NCI-H1092 (cell line): Measurements from ENCODE around the gene ATF6B.
"Not testable (repeated sequence)": the region's sequence is repeated elsewhere in the genome, so short reads cannot be mapped to it uniquely, and the experiment has no call there.

Experiments
- DNase-seq: peaks from one replicate; lab custom pipeline; 2025; lab: John Stamatoyannopoulos, UW

Gene ATF6B

DNA sequence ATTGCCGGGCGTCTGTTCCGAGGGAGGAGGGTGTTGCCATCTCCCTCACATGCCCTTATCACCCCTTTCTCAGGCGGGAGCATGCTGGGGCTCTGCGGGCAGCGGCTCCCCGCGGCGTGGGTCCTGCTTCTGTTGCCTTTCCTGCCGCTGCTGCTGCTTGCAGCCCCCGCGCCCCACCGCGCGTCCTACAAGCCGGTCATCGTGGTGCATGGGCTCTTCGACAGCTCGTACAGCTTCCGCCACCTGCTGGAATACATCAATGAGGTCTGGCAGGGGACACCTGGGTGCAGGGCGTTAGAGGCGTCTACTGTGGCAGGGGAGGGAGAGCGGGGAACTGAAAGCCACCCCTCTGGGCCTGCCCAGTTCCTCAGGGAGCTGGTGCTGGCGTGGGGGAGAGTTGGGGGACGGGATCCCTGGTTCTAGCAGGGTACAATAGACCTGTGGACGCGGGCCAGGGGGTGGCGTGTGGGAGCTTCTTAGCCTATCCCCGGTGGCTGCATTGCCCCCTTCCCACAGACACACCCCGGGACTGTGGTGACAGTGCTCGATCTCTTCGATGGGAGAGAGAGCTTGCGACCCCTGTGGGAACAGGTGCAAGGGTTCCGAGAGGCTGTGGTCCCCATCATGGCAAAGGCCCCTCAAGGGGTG lies 26.6 kb upstream of the ATF6B start:
- peak; percentile 35 for DNase-seq

DNA sequence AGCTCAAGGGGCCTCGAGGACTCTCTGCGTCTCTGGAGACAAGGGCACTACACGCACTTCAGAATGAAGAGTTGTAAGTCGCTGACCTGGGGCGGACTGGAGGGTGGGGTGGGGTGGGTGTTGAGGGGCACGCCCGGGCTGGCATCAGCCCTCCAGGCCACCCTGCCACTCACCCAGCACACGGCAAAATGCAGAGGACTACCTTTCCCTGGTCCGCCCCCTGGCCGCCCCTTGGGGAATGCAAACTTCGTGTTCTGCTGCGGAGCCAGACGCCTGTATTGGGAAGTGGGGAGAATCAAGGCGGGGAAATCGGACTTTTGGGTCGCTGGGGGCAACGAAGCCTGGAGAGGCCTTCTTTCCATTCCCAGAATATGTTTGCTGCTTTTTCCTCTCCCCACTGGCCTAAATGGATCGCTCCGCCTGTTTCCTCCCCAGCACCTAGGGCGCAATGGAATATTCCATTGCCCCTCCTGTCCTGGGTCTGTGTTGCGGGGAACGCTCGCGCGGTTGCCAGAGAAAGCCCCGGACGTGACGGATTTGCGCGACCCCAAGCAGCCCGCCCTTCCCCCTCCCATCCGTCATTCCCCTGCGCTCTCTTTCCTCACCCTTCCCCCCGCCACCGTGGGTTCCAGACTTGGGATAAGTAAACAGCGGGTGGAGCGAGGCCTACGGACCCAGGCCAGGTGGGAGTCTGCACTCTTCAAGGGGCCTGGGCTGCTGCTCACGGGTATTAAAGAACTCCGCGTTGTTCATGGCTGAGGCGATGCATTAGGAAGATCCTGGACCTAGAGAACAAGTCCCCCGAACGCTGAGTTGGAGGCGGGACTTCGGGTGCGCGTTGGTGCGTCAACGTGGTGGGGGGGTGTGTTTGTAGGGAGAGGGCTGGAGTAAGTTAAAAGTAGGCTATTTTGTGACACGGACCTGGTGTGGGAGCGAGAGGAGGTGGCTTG lies 25.8 kb upstream of the ATF6B start, which contains the start of gene PPT2:
TSS of gene PPT2 (plus strand) at position 578 of the 950 bp plus-strand sequence. CDS start 454 bp downstream, outside the sequence.
- peak; percentile 43 for DNase-seq

DNA sequence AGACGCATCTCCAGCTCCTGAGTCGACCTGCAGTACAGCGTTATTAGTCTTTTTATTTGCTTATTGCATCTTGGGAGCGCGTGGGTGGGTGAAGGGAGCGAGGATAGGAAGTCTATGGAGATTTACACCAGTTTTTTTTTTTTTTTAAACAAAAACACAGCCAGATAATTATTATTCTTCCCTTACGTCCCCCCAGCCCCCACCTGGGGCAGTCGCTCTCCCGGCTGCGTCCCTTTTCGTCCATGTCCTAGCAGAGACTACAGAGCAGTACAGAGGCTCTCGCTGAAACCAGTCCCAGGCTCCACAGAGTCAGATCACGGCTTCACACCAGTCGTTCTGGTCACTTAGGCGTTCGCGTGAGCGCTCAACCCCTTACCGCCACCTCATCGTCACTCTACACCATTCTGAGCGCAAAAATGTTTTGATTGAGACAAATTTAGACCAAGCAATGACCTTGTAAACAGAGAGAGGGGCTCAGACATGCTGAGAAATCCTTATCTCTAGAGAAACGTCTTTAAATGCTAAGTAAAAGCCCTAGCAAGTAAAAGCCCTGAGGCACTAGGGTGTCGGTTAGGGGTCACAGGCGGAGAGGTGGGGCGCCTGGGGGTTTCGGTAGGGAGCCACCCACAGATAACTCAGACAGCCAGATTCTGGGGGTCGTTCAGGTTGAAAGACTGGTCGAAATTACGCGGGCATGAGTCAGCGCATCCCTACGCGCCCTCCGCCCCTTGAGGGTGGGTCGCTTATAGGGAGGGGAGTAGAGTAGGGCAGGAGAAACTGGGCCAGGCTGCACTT lies 24.9 kb upstream of the ATF6B start:
- DNase-seq, result no peak

DNA sequence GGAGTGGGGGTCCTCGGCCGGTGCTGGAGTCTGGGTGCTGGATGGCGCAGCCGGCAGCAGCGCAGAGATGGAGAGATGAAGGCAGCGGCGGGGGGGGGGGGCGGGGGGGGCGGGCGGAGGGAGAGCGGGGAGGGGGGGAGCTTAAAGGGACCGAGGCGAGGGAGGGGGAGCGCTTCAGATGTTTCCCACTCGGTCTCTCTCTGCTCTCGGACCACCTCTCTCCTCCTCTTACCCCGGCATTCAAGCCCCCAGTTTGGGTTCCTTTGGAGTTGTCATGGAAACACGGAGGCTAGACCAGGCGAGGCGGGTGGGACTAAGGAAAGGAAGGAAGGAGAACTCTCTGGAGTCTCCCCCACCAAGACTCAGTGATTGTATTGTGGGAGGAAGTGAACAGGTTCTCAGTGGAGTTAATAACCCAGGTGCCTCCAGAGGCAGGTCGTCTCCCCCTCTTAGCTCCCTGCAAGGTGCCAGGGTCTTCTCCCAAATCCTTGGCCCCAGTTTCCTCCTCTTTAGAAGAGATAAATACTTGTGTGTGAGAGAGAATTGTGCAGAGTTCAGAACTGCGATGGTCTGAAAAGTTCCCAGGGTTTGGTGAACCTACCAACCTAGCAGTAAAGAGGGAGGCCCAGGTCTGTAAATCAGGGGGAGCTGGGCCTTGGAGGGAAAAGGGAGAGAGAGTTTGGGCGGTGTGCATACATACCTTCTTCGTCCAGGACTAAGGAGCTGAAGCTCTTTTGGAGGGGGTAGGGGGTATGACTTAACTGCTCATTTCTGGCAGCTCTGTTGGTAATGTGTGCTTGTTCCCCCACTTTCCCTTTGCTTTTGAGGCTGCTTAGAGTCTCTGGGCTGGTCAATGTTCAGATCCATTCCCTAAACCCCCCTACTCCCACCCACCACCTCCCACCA lies 24.1 kb upstream of the ATF6B start, which contains the start of gene PRRT1:
TSS of gene PRRT1 (minus strand) at position 77 of the 906 bp plus-strand sequence. CDS start 112 bp downstream, outside the sequence.
- DNase-seq, result no peak

DNA sequence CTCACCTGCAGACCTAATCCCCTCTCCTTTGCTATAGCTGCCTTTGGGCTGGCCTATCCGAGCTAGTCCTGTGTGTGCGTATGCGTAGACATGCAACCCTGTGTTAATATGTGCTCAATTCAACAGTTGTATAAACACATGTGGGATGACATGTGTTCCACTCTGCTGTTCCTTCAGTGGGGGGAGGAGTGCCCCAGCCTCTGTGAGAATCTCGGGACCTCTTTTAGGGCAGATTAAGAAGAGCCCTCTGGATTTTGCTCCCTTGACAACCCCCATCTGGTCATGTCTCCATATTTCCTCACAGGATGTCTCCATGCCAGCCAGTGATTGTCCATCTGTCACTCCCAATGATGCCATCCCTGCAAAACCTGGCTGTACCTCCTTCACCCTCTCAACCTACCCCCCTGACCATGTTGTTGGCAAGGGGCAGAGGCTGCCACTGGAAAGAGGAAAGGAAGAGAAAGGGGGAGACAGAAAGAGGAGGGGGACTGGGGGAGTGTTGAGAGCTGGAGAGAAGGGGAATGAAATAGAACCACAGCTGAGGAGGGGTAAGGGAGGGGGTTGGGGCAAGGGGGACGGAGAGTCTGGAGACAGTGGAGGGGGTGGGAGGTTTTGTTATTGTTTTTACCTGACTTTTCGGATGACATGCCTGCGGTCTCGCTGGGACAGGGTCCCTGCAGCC lies 23.3 kb upstream of the ATF6B start:
- no peak for DNase-seq

DNA sequence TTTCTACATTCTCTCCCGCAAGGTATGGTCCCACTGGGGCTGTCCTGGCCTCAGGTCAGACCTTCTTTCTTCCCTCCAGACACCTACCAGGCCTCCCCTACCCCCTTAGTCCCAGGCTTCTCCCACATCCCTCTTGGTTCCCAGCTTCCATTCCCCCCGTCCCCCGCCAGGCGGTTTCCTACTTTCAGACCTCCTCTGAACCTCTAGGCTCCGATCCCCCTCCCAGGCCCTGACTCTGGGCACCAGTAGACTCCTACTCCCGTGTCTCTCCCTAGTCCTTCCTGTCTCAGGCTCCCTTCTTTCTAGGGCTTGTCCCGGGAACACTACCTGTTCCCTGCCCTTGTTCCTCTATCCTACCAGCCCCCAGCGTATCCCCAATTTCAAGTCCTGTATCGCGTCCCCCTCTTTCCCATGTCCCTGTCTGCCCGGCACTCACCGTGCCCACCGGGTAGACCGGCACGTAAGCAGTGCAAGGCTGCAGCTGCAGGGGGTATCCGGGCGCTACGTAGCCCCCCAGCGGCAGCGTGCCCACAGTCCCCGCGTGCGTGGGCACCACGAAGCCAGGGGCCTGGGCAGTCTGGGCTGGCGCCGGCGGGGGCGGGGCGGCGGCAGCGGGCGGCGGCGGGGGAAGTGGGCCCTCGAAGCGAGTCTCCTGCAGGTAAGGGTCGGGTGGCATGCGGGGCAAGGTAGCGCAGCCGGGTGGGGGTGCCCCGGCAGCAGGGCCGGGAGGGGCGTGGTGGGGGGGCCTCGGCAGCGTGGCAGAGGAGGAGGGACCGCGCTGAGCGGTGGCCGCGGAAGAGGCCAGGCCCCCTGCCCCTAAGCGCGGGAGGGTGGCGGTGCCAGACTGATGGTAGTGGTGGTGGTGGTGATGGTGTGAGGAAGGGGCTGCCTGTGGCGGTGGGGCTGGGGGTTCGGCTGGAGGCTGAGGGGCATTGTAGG lies 22.2 kb upstream of the ATF6B start:
- DNase-seq, result no peak

DNA sequence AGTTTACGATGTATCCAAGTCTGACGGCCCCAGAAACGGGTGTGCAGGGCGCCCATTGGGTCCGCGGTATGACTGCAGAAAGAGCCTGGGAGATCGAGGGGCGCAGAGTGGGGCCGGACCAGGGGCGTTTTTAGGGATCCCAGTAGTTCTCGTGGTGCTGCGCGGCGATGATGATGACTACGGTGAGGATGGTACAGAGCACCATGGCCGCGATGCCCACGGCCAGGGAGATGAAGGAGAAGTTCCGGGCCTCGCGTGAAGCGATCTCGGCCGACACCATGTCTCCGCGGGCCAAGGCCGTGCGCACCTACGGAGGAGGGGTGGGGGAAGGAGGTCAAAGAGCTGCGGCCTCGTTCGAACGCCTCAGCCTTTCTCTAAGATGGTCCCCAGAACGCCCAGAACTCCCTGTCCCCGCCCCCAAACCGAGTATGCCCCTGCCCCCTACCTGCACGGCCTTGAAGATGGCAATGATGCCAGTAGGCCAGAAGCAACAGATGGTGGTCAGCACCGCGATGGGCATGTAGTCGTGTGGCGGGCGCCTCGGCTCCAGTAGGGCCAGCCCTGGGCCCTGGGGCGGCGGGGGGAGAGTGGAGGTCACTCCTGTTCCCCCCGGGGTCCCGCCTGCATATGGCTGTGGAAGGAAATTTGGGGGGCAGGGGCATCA lies 21.2 kb upstream of the ATF6B start:
- DNase-seq, result no peak

DNA sequence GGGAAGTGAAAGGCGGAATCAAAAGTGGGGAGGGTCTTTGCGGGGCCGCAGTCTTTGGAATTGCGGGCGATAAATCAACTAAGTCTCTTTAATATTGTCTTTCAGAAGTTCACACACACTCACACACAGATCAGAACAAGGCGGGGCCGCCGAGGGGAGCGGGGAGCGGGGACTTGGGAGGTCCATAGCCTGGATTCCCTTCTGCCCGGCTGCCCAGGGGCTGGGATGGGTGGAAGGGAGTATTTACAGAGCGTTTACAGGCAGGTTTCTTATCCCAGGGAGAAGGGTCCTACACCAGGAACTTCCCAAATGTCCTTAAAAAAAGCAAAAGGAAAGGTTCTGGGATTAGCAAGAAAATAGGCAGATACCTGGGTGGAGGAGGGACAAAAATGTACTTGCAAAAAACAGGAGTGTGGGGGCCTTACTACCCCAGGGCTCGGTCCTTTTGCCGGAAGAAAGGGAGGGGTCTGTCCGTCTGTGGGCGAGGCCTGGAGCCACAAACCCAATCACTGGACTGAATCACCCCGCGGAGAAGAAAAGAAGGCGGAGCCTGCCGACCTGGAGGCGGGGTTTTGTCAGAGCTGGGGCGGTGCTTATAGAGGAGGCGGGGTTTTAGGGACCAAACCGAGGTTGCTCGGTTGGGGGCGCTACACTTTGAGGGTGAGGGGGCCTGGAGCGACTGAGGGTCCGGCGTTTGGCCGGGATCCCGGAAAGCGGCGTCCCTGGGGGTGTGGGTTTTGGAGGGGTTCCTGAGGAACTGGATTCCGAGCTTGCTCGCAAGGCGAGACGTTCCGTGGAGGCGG lies 20.4 kb upstream of the ATF6B start:
- DNase-seq, result no peak

DNA sequence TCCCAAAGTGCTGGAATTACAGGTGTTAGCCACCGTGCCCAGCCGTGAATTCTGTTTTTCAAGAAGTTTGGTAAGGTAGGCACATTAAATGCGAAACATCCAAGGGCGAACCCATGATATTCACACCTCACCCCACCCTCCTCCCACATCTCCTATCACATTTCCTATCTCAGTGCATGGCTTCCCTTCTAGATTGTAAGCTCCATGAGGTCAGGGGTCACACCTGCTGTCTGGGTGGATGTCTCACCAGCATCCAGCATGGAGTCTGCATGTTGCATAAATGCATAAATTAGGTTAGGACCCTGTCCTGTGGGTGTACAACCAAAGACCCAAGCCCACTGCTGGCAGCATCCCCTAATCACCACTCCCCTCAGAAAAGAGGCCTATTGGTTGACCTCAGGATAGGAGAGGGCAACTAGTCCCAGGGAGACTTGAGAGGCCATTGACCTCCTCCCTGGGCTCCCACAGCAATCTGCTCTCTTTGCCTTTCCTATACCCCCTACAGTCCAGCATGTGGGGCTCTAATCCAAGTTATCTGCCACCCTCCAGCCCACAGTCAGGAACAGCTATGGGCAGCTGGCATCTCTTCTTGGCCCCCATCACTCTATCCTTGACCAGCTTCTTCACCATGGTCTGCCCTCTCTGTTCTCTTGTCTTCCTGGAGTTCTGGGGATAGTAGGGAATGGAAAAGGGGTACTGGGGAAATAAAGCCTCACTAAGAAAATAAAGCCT lies 19.5 kb upstream of the ATF6B start:
- DNase-seq, result no peak

DNA sequence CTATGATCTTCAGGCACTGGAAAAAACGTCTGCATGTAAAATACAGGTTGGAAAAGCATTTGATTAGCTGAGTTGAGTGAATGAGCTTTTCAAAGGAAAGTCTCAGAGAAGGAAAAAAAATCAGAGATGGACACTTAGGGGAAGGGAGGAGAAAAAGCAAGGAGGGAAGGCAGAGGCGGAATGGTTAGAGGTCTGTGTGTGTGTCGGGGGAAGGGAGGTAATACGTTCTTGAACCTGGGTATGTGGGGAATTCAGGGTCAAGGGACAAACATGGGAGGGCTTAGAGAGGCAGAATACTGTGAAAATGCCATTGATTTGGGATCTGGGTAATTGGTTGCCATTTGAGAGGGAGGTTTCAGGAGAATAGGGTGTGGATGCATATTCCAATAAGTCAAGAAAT lies 18.6 kb upstream of the ATF6B start:
- no peak for DNase-seq

DNA sequence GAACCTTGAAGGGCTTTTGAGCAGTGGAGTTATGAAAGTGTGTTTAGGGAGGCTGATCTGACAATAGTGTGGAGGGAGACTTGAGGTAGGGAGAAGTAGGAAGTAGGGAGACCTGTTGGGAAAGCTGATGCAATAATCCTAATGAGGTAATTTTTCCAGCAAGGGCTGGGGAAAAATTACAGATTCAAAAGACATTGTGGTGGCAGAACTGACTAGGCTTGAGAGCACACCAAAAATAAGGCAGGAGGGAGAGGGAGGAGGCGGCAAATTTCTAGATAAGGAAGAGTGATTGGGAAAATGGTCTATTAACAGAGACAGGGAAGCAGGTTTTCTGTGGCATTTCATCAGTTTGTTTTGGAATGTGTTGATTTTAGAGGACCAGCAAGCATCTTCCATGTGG lies 18.2 kb upstream of the ATF6B start:
- DNase-seq, result no peak

DNA sequence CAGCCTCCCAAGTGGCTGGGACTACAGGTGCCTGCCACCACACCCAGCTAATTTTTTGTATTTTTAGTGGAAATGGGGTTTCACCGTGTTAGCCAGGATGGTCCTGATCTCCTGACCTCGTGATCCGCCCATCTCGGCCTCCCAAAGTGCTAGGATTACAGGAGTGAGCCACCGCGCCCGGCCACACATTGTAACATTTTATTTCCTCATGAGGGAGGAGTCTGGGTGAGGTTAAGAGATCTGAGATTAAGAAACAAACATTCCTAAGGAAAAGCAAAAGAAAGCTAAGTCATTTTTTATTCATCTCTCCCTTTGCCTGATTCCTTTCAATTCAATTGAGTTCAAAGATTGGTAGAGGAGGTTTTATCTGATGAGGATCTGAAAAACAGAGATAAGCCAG lies 16.2 kb upstream of the ATF6B start:
- DNase-seq, result not testable (repeated sequence)

DNA sequence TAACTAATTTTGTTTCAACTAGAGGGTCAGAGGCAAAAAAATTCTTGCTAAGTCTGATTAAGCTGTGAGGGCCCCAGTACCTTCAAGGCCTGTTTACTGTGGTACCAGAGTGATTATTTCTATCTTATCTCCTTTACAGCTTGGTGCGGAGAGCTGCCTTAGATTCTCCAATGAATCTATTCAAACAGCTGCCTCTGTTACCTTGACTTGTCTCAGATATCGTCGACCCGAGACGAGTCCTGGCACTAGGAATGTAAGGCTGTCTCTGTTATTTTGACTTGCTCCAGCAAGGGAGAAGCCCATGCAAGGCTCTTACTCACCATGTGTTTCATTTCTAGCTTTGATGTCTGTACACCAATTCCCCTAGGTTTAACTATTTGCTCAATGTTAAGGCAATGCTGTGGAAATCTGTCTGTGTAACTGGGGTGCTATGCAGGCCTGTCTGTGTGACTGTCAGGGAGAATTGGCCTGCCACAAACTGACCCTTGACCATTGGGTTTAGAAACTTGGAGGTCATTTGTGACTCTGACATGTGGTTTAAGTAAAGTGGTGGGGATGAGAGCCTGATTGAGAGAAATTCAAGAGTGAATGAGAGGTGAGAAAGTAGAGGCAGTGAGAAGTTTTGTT lies 12.5 kb upstream of the ATF6B start:
- DNase-seq, result no peak

DNA sequence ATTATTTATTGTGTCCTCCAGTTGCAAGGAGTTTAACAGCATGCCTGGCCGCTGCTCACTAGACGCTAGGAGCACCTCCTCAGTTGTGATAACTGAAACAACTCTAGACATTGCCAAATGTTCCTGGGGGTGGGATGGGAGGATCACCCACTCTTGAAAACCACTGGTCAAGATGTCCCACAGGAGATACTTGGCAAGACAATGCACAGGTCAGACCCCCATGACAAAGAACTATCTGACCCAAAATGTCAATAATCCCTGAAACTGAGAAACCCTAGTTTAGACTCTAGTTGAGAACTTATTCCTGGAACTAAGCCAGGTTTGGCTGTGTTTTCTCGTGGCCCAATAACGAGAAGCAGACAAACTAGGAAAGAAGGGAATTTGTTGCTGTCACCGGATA lies 11.5 kb upstream of the ATF6B start:
- DNase-seq, result no peak

DNA sequence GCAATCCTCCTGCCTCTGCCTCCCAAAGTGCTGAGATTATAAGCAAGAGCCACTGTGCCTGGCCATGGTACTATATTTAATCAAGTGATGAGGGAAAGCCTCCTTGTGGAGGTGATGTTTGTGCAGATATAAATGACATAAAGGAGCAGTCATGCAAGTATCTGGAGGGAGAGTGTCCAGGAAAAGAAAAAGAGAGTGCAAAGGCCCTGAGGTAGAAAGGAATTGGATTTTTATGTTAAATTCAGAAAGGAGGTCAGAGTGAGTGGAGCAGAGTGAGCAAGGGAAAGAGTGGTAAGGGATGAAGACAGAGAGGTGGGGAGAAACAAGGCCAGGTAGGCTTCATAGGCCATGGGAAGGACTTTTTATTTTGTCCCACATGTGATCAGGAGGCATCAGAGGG lies 9.4 kb upstream of the ATF6B start:
- no peak for DNase-seq

DNA sequence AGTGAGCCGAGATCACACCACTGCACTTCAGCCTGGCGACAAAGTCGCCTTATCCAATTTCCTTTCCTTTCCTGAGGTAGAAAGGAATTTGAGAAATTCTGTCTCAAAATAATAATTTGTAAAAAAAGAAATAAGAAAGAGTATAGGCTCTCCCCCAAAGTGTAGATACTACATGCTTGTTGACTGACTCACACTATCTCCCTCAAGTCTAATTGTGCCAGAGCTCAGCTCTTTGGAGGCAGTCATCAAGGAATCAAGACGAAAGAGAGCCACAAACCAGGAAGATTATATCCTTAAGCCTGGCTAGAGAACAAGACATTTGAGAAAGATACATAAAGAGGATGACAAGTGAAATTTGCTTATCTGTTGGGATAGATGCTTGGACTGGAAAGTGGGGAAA lies 5.7 kb upstream of the ATF6B start:
- DNase-seq, result no peak

DNA sequence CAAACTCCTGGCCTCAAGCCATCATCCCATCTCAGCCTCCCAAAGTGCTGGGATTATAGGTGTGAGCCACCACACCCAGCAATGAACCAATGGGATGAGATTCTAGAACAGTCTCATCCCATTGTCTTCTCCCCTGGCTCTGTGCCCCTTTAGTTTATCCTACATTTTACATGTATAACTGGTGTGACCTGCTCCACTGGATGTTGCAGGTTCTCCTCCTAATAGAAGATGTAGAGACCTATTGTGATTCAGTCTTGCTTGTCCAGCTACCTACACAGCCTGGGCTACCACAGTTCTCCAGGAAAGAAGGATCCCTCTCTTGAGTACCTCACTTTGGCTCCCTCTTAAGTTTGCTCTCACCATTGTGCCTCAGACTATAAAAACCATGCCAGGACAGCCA lies 4.1 kb upstream of the ATF6B start:
- DNase-seq, result no peak
